Testis (tissue), 3 donors: ENCODE data around the gene LONRF2. TPM values are rescaled to one million over a fixed set of nuclear protein-coding genes. Genes with fewer than 3 reads are reported as not detected.
"Not testable (repeated sequence)": the region's sequence is repeated elsewhere in the genome, so short reads cannot be mapped to it uniquely, and the experiment has no call there.

Experiments used
- DNase-seq: peaks from one replicate; pipeline ENCODE4 v3.0.0-alpha.2; 2019
- H3K27ac ChIP-seq, 2 donors: fragments of 200-600 bp; sonication (generic); one replicate each; pipeline ENCODE4 v1.5.1; 2019
- H3K27me3 ChIP-seq: fragments of 200-600 bp; sonication (generic); one replicate; pipeline ENCODE4 v1.5.1; 2019
- H3K36me3 ChIP-seq: fragments of 200-600 bp; sonication (generic); one replicate; pipeline ENCODE4 v1.5.1; 2017; ENCODE audit warnings: low read depth; ENCODE audit errors: missing control alignments
- H3K4me1 ChIP-seq: fragments of 200-600 bp; sonication (generic); one replicate; pipeline ENCODE4 v1.5.1; 2019
- H3K4me3 ChIP-seq, 2 donors: fragments of 200-600 bp; sonication (generic); one replicate each; pipeline ENCODE4 v1.5.1; 2017 to 2019
- H3K9me3 ChIP-seq: fragments of 200-600 bp; sonication (generic); one replicate; pipeline ENCODE4 v1.5.1; 2017
- POLR2A ChIP-seq: fragments of 450-650 bp; IDR thresholded peaks from one replicate; pipeline ENCODE4 v1.6.1; 2017; ENCODE audit warnings: antibody characterized with exemption, mild to moderate bottlenecking, moderate library complexity
- WGBS, 2 donors: methylation state at CpG; one replicate each; pipeline ENCODE4 v1.1.5; 2018; 5-methylcytosine and 5-hydroxymethylcytosine counted together
- intact Hi-C: fragments of 100-400 bp; cut with DNase I; formaldehyde crosslinking; loops from one replicate; pipeline ENCODE4 v1.15.1; 2023; ENCODE audit warnings: low total_unique reads
- polyA plus RNA-seq: library from polyadenylated mRNA; stranded (reverse); fragments of 350-450 nt; fragmentation: Illumina TruSeq; extraction: RNeasy Lipid Tissue Mini Kit (QIAGEN cat#74804); gene quantifications from one replicate; pipeline ENCODE4 v1.2.3, GENCODE V29; 2014; ENCODE audit warnings: low read depth, low replicate concordance; ENCODE audit not compliant: insufficient read depth
- total RNA-seq, 2 donors: library from RNA; depleted of rRNA; stranded (reverse); fragments of >200 nt; gene quantifications; one replicate each; pipeline ENCODE4 v1.2.3, GENCODE V29; 2016
- TF ChIP-seq, protein P1 (sequence below), 3 experiments: fragments of 450-650 bp in 2 of 3; fragments of 200-600 bp in 1 of 3; sonication (generic) in 1 of 3; IDR thresholded peaks; one replicate each; pipeline ENCODE4 v1.5.1; 2016 to 2019; ENCODE audit warnings: antibody characterized with exemption in 3 of 3, mild to moderate bottlenecking in 2 of 3, moderate library complexity in 1 of 3

Gene LONRF2
- total and polyA plus RNA-seq, 3 donors from 2014 or later, result 6.5 to 17.7 (median 16.1) TPM

DNA sequence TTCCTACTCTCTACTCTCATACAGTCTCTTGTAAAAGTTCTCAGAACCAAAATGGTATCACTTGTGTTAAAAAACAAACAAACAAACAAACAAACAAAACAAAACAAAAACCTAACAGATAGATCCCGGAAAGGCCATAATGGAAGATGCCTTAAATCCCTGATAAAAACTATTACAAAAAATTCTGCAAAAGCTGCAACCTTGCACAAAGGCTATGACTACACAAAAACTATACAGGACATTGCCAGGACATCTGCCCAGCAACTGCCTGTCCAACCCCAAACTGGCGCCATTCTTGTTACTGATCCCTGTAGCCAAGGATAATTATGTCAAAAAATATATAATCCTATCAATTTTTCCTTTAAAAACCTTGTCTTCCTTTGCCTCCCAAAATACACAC is 36.3 kb upstream of the LONRF2 start:
- Histone ChIP-seq H3K36me3 (no peaks in the 10 kb centered on the region), H3K4me1 (no peaks in the 10 kb centered on the region), H3K27ac (no peak overlapping the region), H3K9me3 (no peaks in the 10 kb centered on the region), H3K27me3 (no peaks in the 10 kb centered on the region), H3K4me3 (no peak overlapping the region)
- intact Hi-C loops, result no loop called here
- no peak for TF ChIP-seq POLR2A
- TF ChIP-seq, protein P1, sequence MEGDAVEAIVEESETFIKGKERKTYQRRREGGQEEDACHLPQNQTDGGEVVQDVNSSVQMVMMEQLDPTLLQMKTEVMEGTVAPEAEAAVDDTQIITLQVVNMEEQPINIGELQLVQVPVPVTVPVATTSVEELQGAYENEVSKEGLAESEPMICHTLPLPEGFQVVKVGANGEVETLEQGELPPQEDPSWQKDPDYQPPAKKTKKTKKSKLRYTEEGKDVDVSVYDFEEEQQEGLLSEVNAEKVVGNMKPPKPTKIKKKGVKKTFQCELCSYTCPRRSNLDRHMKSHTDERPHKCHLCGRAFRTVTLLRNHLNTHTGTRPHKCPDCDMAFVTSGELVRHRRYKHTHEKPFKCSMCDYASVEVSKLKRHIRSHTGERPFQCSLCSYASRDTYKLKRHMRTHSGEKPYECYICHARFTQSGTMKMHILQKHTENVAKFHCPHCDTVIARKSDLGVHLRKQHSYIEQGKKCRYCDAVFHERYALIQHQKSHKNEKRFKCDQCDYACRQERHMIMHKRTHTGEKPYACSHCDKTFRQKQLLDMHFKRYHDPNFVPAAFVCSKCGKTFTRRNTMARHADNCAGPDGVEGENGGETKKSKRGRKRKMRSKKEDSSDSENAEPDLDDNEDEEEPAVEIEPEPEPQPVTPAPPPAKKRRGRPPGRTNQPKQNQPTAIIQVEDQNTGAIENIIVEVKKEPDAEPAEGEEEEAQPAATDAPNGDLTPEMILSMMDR (IDR thresholded peaks at IDR 0.05), result no peak
- DNase-seq, result no peak
- 91 to 96% methylated on average over 2 of the region's 2 CpGs for WGBS, 2 donors

DNA sequence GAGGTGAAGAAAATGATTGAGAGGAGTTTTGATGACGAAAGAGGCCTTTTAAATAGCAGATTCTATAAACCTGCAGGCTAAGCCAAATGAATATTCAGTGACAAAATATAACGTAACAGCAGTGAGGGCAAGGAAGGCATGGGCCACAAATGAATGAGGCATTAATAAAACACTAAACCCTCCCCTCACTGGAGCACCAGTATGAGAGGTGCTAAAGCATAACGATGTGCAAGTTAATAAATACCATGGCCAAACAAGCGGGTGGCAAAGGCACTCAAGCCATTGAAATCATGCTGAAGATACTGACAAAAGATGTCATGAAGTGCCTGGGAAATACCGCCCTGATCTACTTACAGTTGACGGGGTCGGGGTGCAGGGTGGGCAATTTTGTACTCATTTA is 30.2 kb upstream of the LONRF2 start:
- Histone ChIP-seq H3K4me3 (no peak overlapping the region), H3K9me3 (no peaks in the 10 kb centered on the region), H3K27me3 (no peaks in the 10 kb centered on the region), H3K27ac (no peak overlapping the region), H3K36me3 (no peaks in the 10 kb centered on the region), H3K4me1 (no peaks in the 10 kb centered on the region)
- intact Hi-C loops, result no loop called here
- no peak for TF ChIP-seq POLR2A
- TF ChIP-seq, protein P1 (IDR thresholded peaks at IDR 0.05), result no peak
- 92 to 96% methylated on average over 7 of the region's 7 CpGs for WGBS, 2 donors
- no peak for DNase-seq

DNA sequence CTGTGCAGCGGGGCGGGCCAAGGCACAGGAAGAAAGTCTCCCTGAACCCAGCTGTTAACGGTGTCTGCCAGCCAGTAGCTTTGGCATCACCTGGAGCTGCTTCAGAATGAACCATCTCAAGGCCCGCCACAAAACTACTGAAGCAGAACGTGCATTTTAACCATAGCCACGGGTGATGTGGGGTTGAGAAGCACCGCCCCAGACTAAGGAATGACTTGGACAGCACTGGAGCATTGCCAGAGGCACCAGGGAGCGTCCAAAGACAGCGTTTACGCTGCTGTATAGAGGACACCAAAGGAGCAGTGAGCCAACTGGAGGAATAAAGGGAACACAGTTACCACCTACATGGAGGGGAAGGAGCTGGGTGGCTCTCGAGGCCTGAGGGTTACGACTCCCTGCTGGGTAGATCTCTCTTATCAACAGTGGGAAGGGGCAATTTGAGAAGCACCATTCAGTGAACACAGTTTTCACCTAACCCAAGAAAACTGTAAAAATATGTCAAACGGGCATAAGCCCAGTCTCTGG is 28.4 kb upstream of the LONRF2 start:
- DNase-seq, result peak; percentile 22
- Histone ChIP-seq H3K27ac (no peak overlapping the region), H3K36me3 (no peaks in the 10 kb centered on the region), H3K27me3 (no peaks in the 10 kb centered on the region), H3K4me3 (no peak overlapping the region), H3K4me1 (no peaks in the 10 kb centered on the region), H3K9me3 (no peaks in the 10 kb centered on the region)
- WGBS, 2 donors, result 55% methylated on average over 11 to 13 of the region's 13 CpGs
- TF ChIP-seq, protein P1 (IDR thresholded peaks at IDR 0.05), result no peak
- no peak for TF ChIP-seq POLR2A
- intact Hi-C loops, result no loop called here

DNA sequence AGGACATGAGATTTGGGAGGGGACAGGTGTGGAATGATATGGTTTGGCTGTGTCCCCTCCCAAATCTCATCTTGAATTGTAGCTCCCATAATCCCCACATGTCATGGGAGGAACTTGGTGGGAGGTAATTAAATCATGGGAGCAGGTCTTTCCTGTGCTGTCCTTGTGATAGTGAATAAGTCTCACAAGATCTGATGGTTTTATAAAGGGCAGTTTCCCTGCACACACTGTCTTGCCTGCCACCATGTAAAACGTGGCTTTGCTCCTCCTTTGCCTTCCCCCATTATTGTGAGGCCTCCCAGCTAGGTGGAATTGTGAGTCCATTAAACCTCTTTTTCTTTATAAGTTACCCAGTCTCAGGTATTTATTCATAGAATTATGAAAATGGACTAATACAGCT is 22.8 kb upstream of the LONRF2 start:
- intact Hi-C loops, H3K4me3 ChIP-seq, H3K27ac ChIP-seq, H3K36me3 ChIP-seq, H3K9me3 ChIP-seq, H3K27me3 ChIP-seq, DNase-seq, H3K4me1 ChIP-seq: not testable (repeated sequence)
- 50 to 55% methylated on average over 1 of the region's 1 CpG for WGBS, 2 donors

DNA sequence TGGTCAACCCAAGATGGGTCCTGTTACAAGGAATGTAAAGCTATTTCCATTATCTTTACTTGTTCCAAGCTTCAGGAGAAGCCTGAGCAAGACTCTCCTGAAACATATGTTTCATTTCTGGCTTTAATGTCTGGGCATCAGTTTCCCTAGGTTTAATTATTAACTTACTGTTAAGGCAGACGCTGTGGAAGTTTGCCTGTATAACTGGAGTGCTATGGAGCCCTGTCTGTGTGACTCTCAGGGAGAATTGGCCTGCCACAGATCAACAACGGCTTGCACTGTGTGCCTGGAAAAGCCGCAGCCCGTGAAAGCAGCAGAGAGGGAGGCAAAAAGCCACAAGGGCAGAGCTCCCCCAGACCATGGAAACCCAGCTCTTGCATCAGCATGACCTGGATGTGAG is 22.1 kb upstream of the LONRF2 start:
- no peak for DNase-seq
- Histone ChIP-seq H3K9me3 (no peaks in the 10 kb centered on the region), H3K4me1 (no peaks in the 10 kb centered on the region), H3K36me3 (no peaks in the 10 kb centered on the region), H3K27ac (no peak overlapping the region), H3K4me3 (no peak overlapping the region), H3K27me3 (no peaks in the 10 kb centered on the region)
- 71 to 80% methylated on average over 3 to 4 of the region's 4 CpGs for WGBS, 2 donors
- intact Hi-C loops, result no loop called here
- TF ChIP-seq POLR2A, result no peak
- TF ChIP-seq, protein P1 (IDR thresholded peaks at IDR 0.05), result no peak

DNA sequence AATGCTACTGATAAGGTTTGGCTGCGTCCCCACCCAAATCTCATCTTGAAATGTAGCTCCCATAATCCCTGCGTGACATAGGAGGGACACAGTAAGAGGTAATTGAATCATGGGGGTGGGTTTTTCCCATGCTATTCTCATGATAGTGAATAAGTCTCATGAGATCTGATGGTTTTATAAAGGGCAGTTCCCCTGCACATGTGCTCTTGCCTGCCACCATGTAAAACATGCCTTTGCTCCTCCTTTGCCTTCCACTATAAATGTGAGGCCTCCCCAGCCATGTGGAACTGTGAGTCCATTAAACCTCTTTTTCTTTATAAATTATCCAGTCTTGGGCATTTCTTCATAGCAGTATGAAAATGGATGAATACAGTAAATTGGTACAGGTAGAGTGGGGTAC is 20.2 kb upstream of the LONRF2 start:
- H3K27ac ChIP-seq, H3K4me3 ChIP-seq, H3K4me1 ChIP-seq, H3K27me3 ChIP-seq, H3K36me3 ChIP-seq, H3K9me3 ChIP-seq, DNase-seq, intact Hi-C loops: not testable (repeated sequence)
- 89 to 92% methylated on average over 2 of the region's 2 CpGs for WGBS, 2 donors
